SK-N-DZ (cell line): Measurements from ENCODE around the gene ANXA1. TPM values are rescaled to one million over a fixed set of nuclear protein-coding genes. Genes with fewer than 3 reads are reported as not detected.
A peak's percentile ranks its signal among the peaks of the same experiment; 100 is the strongest.
"Not testable (repeated sequence)": the region's sequence is repeated elsewhere in the genome, so short reads cannot be mapped to it uniquely, and the experiment has no call there.

Experiments used
- DNase-seq: peaks from one replicate; pipeline ENCODE4 v3.0.0-alpha.2; 2015; ENCODE audit warnings: low spot score
- polyA plus RNA-seq, 2 experiments: library from polyadenylated mRNA; depleted of rRNA; stranded (reverse); fragments of >200 nt; gene quantifications; 2 replicates each; pipeline ENCODE4 v1.2.3, GENCODE V29; 2014

Gene ANXA1
- not detected in 2 replicates for polyA plus RNA-seq (2014; cell fraction: cytosol; rRNA removed)
- polyA plus RNA-seq (2014; cell fraction: nucleus; rRNA removed) = not detected in 2 replicates

DNA sequence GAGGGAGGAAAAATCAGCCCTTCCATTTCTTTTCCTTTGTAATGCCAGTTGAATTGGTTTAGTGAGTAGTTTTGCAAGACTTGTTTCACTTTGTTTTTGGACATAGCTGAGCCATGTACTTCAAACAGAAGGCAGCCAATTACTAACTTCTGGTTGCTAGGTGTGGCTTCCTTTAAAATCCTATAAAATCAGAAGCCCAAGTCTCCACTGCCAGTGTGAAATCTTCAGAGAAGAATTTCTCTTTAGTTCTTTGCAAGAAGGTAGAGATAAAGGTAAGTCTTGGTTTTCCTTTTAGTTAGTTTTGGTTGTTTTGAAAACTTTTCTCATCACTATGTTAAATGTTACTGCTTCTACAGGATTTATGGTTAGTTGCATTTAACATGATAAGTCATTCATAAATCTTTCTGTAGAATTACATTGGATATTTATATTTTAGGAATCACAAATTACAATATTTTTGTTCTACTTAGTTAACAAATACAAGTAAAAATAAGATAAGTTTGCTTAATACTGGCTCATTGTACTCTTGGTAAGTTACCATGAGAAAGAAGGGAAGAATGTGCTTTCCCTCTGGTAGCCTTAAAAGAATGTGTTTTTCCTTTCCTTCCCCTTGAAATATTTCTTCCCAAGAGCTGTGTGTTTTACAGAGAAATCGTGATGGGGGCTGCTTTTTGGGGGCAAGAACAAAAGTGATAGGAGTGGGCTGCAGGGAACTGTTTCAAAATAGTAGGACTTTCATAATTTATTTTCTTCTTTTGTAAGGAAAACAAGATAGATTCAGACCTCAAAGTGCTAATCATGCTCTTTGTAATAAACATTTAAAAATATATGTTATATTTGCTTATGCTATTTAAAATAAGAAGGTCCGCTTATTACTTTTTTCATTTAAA lies at the start of gene ANXA1:
Gene ANXA1 (plus strand): TSS at position 213 of the 890 bp plus-strand sequence. CDS start 6,671 bp downstream, outside the sequence.
- no peak for DNase-seq

DNA sequence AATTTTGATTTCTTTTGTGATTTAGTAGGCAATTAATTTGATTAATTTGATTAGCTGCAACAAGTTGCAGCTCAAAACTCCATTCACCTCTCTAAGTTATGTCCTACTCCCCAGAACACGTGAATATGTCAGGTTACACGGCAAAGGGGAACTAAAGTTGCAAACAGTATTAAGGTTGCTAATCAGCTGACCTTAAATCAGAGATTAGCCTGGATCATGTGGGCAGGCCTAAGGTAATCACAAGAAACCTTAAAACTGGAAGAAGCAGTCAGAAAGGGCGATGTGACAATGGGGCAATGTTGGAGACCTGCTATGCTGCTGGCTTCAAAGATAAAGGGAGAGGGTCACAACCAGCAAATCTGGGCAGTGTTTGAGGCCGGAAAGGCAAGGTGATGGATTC lies 47.3 kb upstream of the ANXA1 start:
- no peak for DNase-seq

GRCh38 chr9:73104921-73105320 lies 46.7 kb upstream of the ANXA1 start:
- DNase-seq = no peak

DNA sequence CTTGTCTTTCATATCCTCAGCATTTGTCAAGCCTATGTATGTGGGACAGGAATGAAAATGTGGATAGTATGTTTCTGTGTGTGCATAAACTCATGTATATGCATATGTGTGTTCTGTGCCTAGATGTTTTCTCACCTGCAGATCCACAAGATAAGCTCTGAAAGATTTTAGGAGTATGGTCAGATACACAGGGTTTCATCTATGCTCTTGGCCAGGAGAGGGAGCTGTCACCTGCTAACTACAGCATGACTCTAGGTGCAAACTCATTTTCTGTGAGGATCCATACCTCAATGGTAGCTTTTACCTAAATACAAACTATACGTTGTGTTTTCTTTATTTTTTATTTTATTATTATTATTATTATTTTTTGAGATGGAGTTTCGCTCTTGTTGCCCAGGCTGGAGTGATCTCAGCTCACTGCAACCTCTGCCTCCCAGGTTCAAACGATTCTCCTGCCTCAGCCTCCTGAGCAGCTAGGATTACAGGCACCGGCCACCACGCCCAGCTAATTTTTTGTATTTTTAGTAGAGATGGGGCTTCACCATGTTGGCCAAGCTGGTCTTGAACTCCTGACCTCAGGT lies 44.1 kb upstream of the ANXA1 start:
- not testable (repeated sequence) for DNase-seq

- no peak for DNase-seq
These were observed 37.6 kb upstream of the ANXA1 start for GRCh38 chr9:73114058-73114457.

GRCh38 chr9:73114958-73115357 lies 36.7 kb upstream of the ANXA1 start:
- no peak for DNase-seq

DNA sequence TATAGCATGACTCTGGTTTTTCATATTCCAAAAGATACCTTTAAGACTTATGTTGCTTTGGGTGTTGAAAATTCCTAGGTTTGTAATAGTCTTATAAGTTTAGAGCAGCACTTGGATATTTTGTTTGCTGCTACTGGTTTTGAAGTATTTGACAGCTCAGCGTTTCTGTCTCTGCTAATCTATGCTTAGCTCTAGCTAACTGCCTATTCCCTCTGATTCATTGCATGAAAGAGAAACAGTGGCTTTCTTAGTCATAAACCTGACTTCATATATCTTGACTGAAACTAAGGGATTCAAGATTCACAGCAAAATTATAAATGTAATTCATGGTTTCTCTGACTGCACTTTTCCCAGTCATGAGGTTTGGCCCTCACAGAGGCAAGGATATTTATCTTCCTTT lies 35.6 kb upstream of the ANXA1 start:
- DNase-seq = no peak

DNA sequence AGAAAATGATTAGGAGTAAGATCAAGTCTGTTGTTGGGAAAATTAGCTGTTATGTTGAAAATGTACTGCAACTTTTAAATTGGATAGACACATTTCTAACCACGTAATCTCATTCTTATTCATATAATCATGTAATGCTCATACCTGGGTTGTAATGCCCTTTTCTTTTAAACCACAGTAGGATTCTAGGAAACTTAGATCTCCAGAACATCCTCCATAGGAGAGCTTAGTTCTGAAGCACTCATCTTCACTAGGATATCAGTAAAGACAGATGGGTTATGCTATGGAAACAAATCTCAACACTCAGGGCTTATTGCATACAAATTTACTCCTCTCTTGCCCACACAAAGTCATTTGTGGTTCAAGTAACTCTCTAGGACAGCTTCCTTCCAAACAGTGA lies 34.8 kb upstream of the ANXA1 start:
- no peak for DNase-seq

- no peak for DNase-seq
These were observed 33.4 kb upstream of the ANXA1 start for GRCh38 chr9:73118286-73118685.

DNA sequence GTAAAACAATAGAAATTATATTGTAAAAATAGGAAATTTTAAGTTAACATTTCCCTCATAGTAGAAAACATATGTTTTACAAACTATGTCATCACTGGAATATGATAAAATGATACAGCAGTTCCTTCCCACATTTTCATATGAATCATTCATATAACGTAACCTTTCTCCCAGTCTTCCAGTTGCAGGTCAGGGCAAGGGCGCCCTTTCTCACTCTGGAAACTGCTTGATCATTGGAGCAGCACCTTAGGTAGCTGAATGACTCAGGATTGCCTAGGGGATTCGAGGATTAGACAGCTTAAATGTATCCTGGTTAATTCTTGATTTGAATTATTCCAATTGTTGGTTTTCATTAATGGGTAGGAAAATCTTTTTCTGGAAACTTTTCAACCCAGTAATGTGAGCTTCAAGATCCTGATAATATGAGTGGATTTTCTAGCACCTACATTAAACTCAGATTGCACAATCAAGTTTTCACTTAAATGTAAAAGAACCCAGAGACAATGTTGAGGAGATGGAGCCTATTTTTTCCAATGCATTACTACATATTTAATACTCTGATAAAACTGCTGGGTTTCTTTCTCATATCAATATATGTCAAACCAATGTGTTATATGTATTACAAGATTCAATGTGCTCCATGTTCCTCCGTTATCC lies 32.6 kb upstream of the ANXA1 start:
- DNase-seq = no peak

GRCh38 chr9:73121375-73121935 lies 30.2 kb upstream of the ANXA1 start:
- DNase-seq = no peak

DNA sequence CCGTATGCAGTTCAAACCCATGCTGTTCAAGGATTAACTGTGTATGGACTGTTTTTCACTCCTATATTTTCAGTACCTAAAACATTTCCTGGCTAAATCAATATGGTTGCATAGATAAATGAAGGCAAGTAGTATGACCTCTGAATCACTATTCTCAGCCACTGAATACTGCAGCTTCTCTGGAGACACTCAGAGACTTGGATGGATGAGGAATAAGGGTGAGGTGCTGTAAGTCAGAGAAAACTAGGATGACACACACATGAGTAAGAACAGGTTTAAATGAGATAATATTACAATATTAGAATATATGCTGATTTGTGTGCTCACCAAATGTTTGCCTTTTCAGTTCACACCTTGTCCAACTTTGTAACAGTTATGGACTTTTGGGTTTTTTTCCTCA lies 26.0 kb upstream of the ANXA1 start:
- no peak for DNase-seq

DNA sequence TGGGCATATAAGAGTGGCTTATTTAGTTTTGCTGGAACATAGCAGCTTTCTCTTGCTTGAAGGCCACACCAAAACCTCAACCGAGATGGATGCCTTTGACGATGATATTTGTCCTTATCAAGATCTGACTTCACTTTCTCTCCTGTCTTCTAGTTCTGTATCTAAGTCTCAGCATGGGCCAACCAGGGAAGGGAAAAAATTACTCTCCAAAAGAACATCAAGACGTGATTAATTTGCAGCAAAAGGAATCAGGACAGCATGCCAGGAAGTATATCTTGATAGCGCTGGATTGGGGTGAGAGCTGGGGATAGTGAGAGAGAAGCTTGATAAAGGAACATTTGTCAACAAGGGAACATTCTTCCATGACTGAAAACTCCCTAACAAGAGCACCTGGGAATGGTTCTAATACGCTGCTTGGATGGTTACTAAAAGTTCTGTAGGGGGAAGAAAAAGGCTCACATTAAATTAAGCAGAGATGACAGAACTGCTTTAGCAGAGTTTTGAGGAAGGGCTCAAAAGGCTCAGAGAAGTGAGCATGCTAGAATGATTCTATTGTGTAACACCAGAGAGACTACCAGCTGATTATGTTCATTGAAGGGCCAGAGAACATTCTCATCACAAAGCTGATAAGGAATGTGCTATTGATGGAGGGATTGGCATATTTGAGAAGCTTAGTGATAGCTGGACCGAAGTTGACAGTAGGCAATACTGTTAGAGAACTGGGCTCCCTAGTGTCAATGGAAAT lies 21.6 kb upstream of the ANXA1 start:
- no peak for DNase-seq

GRCh38 chr9:73131461-73131860 lies 20.2 kb upstream of the ANXA1 start:
- DNase-seq = no peak

DNA sequence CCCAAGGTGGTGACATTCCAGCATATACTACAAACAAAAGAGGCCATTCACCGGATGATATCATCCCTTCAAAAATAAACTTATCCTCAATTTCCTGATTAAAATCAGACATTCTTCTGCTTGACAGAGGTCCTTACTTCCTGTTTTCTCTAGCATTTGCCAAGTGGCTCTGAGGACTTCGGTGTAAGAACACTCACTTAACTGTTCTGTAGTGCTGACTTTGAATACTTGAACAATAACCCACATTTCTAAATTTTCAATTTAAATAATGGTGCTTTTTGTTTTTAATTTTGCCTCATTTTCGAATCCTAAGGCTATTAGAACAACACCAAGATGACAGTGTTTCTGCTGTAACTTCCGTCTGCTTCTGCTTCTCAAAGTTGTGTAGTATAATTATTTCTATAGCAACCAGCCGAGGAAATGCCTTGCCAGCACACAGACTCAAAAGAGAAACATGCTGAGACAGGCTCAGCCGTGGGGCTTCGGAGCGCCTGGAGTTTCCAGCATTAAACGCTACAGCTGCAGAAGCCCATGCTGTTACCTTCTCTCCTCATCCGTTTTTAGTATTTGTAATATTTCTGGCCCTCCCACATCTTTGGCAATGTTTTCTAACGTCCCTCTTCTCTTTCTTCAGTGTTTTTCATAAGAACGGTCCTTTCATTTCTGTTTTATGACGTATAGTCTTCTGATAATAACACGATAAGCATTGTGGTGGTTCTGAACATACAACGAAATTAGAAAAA lies 19.5 kb upstream of the ANXA1 start:
- DNase-seq = peak; percentile 16

DNA sequence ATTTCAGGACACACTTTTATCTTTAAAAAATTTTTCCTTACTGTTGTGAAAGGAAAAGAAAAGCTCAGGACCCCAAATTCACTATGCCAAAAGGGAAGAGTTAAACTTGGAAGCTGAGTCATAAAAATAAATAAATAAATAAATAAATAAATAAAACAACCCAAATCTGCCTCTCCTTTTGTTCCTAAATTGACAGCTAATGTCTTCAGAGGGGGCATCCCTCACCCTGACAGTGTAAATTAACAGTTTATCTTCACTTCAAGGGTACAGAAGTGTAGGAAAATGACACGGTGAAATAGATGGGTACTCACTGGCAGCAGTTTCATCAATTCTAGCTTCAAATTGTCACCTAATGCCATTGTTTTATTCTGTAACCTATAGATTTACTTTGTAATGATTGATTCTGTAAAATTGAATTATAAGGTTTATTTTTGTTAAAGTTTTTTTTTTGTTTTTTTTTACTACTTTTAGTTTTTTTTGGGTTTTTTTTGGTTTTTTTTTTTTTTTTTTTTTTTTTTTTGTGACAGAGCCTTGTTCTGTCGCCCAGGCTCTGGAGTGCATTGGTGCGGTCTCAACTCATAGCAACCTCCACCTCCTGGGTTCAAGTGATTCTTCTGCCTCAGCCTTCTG lies 18.5 kb upstream of the ANXA1 start:
- DNase-seq = no peak

DNA sequence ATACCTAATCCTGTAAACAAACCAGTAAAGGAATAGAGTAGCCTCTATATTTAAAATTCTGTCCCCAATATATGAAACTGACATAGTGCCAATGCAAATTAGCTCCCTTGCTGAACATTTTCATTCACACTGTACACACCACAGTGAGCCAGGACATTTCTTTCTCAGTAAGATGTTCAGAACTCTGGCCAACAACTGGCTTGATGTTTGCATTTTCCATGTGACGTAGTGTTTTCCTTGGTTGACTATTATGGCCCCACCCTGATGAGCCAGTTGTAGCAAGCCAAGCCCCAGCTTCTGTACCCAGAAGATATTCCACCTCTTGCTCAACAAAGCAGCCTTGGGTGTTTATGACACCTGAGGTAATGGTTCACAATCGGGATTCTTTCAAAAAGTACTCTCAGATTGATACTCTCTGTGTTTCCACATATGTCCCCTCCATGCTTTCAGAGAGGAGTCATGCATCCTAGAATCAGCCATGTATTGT lies 17.7 kb upstream of the ANXA1 start:
- no peak for DNase-seq

DNA sequence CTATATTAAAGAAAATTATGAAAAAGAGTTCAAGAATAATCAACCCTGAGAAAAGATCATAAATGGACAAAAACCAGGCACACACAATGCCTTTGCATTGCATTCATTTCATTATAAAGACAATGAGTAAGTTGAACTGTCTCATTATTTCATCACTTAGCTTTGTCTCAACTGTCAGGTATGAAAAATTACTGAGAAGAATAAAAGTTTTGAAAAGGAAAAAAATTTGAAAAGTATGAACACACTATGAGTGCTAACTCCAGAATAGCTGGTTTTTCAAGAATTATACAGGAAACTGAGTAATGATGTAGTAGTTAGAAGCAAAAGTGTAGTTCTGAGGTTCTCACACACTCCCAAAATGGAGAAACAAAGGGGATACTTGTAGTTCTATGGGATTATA lies 16.3 kb upstream of the ANXA1 start:
- DNase-seq = no peak

- no peak for DNase-seq
These were observed 14.3 kb upstream of the ANXA1 start for GRCh38 chr9:73137286-73137899.

- DNase-seq = no peak
These were observed 13.8 kb upstream of the ANXA1 start for GRCh38 chr9:73137914-73138313.
